HAP-1 (cell line): ENCODE measurements around the gene CHRNG.

Experiments
- DNase-seq, 2 experiments: peaks; one replicate each; pipeline ENCODE4 v3.0.0-alpha.2; 2016 to 2020; ENCODE audit warnings: low spot score in 2 of 2
- H3K27me3 ChIP-seq: fragments of 250-450 bp; sonication (Bioruptor Pico); 2 replicates; pipeline ENCODE4 v1.5.1; 2020; ENCODE audit warnings: low read depth, mild to moderate bottlenecking, moderate library complexity
- H3K36me3 ChIP-seq: fragments of 250-450 bp; sonication (Bioruptor Pico); replicated peaks from 2 replicates; pipeline ENCODE4 v1.5.1; 2020; ENCODE audit warnings: mild to moderate bottlenecking
- H3K4me1 ChIP-seq: fragments of 250-450 bp; sonication (Bioruptor Pico); 2 replicates; pipeline ENCODE4 v1.5.1; 2020; ENCODE audit warnings: mild to moderate bottlenecking
- H3K4me3 ChIP-seq: fragments of 250-450 bp; sonication (Bioruptor Pico); 2 replicates; pipeline ENCODE4 v1.5.1; 2020; ENCODE audit warnings: mild to moderate bottlenecking, moderate library complexity
- H3K9me3 ChIP-seq: fragments of 250-450 bp; sonication (Bioruptor Pico); 2 replicates; pipeline ENCODE4 v1.5.1; 2020; ENCODE audit warnings: mild to moderate bottlenecking, moderate library complexity
- in situ Hi-C: fragments of 300-500 bp; cut with MboI; formaldehyde crosslinking; loops from 3 replicates; pipeline ENCODE4 v1.14.3; 2020; ENCODE audit warnings: low sequenced_read_pairs, inconsistent platforms, mixed read lengths

The CHRNG gene

DNA sequence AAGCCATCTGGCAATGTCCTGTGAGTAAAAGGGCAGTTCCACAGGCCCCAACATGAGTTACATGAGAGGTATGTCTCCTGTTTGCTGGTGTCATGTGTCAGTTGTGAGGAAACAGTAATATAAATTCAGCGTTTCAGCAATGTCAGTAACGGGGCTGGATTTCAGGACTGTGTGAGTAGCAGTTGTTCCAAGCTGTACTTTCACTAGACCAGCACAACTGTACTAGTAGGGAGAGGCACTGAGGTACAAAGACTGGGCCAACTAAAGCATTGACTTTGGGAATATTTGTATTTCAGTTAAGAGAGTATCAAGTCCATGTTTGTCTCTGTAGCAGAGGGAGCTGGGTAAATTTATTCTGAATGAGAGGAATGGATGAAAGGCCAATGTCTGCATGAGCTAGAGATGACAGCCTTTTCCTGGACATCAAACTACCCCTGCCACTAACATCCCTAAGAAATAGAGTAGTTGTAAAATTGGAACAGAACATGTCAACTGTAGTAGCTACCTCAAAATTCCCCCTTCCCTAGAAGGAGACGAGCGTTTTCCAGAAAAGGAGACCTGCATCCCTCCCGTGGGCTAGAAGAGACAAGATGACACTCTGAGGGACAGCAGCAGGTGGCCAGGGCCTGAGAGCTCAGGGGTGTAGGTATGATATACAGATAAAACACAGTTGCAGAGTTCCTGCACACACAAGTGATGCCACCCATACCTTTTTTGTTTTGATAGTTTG, 35.3 kb downstream of the CHRNG start:
- Histone ChIP-seq H3K9me3 (no peaks in the 10 kb centered on the region), H3K27me3 (no peaks in the 10 kb centered on the region), H3K4me1 (no peaks in the 10 kb centered on the region; the same call in 1 of the 2 replicates), H3K4me3 (no peak overlapping the region), H3K36me3 (peaks cover 28% of the 10 kb centered on the region)
- in situ Hi-C loops, result no loop called here
- DNase-seq, result no peak

DNA sequence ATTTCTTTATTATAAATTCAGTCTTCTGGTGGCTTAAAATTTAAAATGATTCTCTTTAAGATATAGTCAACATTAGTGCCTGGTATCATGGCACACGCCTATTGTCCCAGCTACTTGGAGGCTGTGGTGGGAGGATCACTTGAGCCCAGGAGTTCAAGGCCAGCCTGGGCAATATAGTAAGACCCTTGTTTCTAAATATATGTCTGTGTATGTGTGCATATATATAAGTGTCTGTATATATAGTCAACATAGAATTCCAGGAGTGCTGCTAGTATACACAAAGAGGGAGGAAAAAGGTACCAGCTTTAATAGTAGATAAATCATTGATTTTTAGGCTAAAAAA, 35.9 kb downstream of the CHRNG start:
- peaks cover 23% of the 10 kb centered on the region for H3K36me3 ChIP-seq
- no peak for DNase-seq

DNA sequence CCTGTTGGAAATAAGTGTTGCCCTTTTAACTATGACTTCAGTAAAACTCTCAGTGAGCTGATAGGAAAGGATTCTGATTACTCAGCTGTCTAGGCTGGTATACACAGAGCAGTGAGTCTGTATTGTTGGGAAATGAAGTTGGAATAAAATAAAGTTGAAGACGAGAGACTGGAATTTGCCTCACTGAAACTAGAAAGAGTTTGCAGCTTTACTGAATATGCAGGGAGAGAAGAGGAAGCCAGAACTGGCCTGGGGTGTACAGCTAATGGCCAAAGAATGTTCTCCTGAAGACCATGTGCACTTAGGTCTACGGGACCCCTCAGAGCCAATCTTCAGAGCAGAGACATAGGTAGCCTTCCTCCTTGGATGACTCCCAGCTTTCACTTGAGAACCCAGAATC, 37.5 kb downstream of the CHRNG start:
- in situ Hi-C loops, result no loop called here
- no peaks in the 10 kb centered on the region for H3K27me3 ChIP-seq
- H3K4me3 ChIP-seq, result no peak overlapping the region
- H3K9me3 ChIP-seq, result no peaks in the 10 kb centered on the region
- H3K4me1 ChIP-seq, result no peaks in the 10 kb centered on the region; the same call in 1 of the 2 replicates
- no peak for DNase-seq
- H3K36me3 ChIP-seq, result peaks cover 28% of the 10 kb centered on the region

More for the DNA sequence above, 35.9 kb downstream of the CHRNG start:
- no peaks in the 10 kb centered on the region; the same call in 1 of the 2 replicates for H3K4me1 ChIP-seq
- in situ Hi-C loops, result no loop called here
- no peaks in the 10 kb centered on the region for H3K27me3 ChIP-seq
- no peaks in the 10 kb centered on the region for H3K9me3 ChIP-seq
- no peak overlapping the region for H3K4me3 ChIP-seq

DNA sequence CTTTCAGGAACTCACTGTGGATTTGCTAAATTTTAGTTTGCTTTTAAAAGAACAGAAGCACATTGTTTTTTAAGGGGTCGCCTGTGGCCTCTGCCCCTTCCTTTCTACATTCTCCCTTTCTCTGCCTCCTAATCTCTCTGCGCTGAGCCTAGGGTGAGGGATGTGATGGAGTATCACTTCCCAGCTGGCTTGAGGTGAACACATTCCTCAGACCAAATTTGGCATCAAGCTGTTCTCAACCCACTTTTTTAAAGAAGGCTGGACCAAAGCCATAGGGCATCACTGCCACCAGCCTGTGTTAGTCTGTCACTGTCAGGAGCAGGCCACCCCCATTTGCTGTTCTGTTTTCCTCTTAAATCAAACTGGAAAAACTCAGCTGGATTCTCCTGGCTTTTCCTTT, 38.3 kb downstream of the CHRNG start:
- peaks cover 25% of the 10 kb centered on the region for H3K36me3 ChIP-seq
- no peaks in the 10 kb centered on the region; the same call in 1 of the 2 replicates for H3K4me1 ChIP-seq
- H3K27me3 ChIP-seq, result no peaks in the 10 kb centered on the region
- H3K4me3 ChIP-seq, result no peak overlapping the region
- H3K9me3 ChIP-seq, result no peaks in the 10 kb centered on the region
- in situ Hi-C loops, result no loop called here
- DNase-seq, result no peak

DNA sequence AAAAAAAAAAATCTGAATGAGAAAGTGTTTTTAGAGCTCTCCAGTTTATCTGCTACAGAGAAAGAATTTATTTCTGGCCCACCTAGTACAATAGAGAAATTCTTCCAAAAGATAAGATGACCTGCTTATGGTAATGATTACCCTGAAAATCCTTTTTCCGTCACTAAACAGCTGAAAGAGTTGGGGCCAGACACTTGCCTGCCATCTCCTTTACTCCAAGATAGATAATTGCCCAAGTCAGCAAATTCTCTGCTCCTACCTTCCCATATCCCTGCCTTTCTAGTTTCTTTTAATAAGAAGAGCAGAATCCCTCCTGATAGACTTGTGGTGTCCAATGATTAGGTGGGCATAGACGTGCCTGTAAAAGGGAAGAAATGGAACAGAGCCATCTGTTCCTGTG, 39.1 kb downstream of the CHRNG start:
- no peaks in the 10 kb centered on the region for H3K9me3 ChIP-seq
- H3K36me3 ChIP-seq, result peaks cover 20% of the 10 kb centered on the region; the same call in 1 of the 2 replicates
- H3K27me3 ChIP-seq, result no peaks in the 10 kb centered on the region
- DNase-seq, result no peak
- H3K4me1 ChIP-seq, result no peaks in the 10 kb centered on the region; the same call in 1 of the 2 replicates
- no peak overlapping the region for H3K4me3 ChIP-seq
- in situ Hi-C loops, result no loop called here

DNA sequence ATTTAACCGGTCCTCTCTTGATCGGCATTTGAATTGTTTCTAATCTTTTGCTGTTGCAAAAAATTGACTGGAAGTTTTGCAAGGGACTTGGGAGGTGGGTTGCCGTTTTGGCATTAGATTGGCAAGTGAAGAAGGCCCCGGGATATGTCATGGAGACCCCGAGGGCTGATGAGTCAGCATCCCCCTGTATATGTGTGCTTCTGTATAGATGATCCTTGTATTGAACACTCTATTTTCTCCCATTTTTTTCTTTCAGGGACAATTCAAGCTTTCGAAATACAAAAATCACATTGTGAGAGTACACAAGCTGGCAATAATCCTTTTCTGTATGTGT, 41.1 kb downstream of the CHRNG start:
- Histone ChIP-seq H3K27me3 (no peaks in the 10 kb centered on the region), H3K4me1 (no peaks in the 10 kb centered on the region; the same call in 1 of the 2 replicates), H3K36me3 (peaks cover 14% of the 10 kb centered on the region; the same call in 1 of the 2 replicates), H3K9me3 (no peaks in the 10 kb centered on the region), H3K4me3 (no peak overlapping the region)
- no peak for DNase-seq
- in situ Hi-C loops, result no loop called here

DNA sequence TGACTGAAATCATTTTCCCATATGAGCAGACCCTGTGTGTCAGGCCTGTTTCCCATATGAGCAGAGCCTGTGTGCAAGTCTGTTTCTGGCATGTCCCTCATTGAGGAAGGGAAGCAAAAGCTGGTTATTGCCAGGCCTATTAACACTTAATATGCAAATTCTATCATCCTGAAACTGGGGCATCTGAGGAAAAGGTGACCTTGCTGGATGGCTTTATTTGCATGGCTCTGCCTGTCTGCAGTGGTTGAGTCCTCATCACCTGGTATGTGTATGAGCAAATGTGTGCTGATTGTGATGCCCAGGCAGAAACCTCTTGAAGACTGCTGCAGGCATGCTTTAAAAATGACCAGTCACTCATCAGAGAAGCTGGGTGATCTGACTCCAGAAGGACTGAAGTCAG, 42.2 kb downstream of the CHRNG start:
- no peaks in the 10 kb centered on the region for H3K4me1 ChIP-seq
- H3K27me3 ChIP-seq, result no peaks in the 10 kb centered on the region
- H3K9me3 ChIP-seq, result no peaks in the 10 kb centered on the region
- H3K36me3 ChIP-seq, result peaks cover 10% of the 10 kb centered on the region; the same call in 1 of the 2 replicates
- no peak overlapping the region for H3K4me3 ChIP-seq
- DNase-seq, result no peak
- in situ Hi-C loops, result no loop called here

DNA sequence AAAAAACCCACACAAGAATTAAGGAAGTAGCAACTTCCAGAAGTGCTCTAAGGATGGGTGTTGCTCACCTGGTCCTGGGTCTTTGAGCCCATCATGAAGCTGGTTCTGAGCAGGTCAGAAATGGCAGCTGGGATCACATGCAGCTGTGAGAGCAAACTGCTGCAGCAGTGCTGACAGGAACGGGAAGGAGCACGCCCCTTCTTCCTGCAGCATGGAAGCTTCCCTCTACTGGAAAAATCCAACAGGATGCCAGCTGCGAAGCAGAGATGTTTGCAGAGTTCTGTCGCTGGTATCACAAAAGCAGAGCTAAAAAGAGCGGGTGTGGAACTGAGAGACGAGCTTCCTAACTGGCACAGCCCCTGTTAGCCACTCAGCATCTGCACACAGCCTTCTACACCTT, 44.7 kb downstream of the CHRNG start:
- Histone ChIP-seq H3K36me3 (peaks cover 10% of the 10 kb centered on the region; the same call in 1 of the 2 replicates), H3K27me3 (no peaks in the 10 kb centered on the region), H3K9me3 (no peaks in the 10 kb centered on the region), H3K4me1 (no peaks in the 10 kb centered on the region), H3K4me3 (no peak overlapping the region)
- no peak for DNase-seq
- in situ Hi-C loops, result no loop called here

DNA sequence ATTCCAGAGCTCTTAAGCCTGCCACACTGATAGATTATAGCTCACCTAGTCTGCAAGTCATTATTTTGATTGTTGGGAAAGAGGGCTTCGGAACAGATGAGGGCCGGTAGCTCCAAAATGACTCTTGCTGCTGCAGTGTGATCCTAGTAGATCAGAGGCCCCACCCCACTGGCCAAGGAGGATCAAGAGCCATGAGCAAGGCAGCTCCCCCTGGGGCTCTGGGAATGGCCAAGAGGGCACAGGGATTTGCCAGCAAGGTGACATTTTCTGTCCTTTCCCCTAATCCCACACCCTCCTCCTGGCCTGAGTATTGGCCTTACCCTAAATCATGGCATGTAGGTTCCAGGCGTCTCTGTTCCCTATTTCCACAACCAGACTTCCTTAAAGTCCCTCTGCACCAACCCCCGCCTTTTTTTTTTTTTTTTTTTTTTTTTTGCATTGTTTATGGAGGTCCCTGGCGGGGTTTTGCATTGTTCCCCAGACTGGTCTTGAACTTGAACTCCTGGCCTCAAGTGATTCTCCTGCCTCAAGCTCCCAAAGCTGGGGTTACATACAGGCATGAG, 47.5 kb downstream of the CHRNG start:
- peaks cover 9% of the 10 kb centered on the region for H3K4me1 ChIP-seq
- H3K36me3 ChIP-seq, result no peaks in the 10 kb centered on the region
- H3K9me3 ChIP-seq, result no peaks in the 10 kb centered on the region
- no peak overlapping the region for H3K4me3 ChIP-seq
- H3K27me3 ChIP-seq, result no peaks in the 10 kb centered on the region
- no peak for DNase-seq
- in situ Hi-C loops, result no loop called here

DNA sequence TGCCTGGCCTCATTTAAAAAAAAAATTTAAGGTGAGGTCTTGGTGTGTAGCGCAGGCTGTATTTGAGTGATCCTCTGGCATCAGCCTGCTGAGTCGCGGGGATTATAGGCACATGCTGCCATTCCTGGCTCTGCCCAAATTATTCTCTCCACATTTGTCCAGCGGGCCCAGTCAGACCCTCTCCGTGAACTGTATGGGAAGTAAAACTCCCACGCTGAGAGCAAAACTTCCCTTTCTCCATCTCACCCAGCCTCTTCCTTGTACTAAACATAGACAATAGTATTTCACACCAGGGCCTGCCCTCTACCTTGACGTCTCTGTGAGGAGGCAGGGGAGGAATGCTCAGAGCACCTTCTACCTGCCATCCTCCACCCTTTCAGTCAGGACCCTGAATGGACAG, 48.0 kb downstream of the CHRNG start:
- H3K36me3 ChIP-seq, result no peaks in the 10 kb centered on the region
- no peak overlapping the region for H3K4me3 ChIP-seq
- H3K9me3 ChIP-seq, result no peaks in the 10 kb centered on the region
- no peaks in the 10 kb centered on the region for H3K27me3 ChIP-seq
- no peak for DNase-seq
- in situ Hi-C loops, result no loop called here
- peaks cover 9% of the 10 kb centered on the region for H3K4me1 ChIP-seq

DNA sequence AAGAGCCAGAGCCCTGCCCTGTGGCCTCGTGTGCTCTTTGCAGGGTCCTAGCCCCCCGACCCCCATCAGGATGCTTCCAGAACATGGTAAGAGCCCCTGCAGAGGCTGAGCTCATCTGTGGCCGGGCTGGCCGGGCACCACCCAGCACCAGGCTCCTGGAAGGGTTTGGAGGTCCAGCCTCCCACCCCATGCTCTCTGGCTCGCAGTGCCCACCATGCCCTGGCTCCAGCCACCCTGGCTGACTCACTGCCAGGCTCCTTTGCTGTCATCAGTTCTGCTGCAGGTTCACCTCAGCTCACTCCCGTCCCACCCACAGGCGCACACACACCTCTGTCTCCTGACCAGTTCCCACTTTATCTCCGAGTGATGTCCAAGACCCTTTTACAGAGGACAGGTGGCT, 48.5 kb downstream of the CHRNG start:
- no peaks in the 10 kb centered on the region for H3K36me3 ChIP-seq
- H3K4me1 ChIP-seq, result peaks cover 9% of the 10 kb centered on the region
- H3K4me3 ChIP-seq, result no peak overlapping the region
- H3K9me3 ChIP-seq, result no peaks in the 10 kb centered on the region
- no peak for DNase-seq
- in situ Hi-C loops, result no loop called here
- H3K27me3 ChIP-seq, result no peaks in the 10 kb centered on the region

DNA sequence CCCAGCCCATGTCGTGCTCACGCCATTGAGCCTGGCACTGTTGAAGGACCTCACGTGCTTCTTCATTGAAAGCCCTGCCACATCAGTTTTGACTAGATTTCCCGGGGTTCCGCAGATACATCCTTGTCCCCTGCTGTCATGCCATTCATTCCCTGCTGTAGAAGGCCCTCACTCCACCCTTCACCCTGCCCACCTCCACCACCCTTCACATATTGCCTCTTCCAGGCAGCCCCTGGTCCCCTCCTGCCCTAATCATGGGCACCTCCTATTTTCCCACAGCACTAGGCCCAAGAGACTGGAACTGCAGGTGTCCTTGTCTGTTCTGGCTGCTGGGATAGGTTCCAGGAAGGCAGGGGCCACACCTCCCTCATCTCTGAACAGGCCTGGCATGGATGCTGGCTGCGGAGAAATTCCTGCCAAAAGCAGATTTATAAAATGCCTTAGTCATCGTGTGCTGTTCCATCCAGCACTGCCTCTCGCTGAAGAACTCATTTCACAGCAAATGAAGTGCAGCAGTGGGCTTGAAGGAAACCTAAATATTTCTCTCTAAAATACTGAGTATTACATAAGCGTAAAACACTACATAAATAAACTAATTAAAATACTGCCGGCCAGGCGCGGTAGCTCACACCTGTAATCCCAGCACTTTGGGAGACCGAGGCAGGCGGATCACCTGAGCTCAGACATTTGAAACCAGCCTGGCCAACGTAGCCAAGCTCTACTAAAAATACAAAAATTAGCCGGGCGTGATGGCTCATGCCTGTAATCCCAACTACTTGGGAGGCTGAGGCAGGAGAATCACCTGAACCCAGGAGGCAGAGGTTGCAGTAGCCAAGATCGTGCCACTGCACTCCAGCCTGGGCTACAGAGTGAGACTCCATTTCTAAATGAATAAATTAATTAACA, 49.4 kb downstream of the CHRNG start:
- Histone ChIP-seq H3K36me3 (no peaks in the 10 kb centered on the region), H3K4me1 (peaks cover 9% of the 10 kb centered on the region), H3K9me3 (no peaks in the 10 kb centered on the region), H3K27me3 (no peaks in the 10 kb centered on the region), H3K4me3 (no peak overlapping the region)
- in situ Hi-C loops, result no loop called here
- no peak for DNase-seq

DNA sequence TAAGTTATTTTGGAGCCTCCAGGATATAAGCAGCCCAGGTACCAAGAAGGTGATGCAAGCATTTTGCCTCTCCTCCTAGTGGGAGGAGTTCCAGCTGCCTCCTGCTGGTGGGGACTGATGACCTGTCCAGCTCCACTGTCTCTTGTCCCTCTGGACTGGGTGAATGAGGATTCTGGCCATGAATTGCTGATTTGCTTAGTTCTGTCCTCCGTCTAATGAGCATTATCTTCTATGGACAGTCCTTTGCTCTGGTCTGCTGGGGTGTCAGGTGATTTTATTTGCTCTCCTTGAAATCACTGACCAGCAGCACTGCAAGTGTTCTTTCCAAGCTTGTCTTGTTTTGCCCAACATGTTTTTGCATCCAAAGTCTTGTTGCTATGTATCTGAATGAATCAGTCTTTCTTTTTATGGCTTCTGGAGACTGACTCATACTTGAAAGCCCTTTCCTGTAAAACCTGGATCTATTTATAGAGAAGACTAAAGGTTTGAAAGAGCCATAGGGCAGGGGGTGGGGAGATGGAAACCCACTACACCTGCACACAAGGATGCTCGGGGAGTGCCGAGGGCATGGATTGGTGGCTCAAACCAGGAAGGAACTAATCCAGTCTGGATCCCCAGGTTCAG, 53.4 kb downstream of the CHRNG start:
- no peak for DNase-seq
- no peaks in the 10 kb centered on the region for H3K9me3 ChIP-seq
- H3K36me3 ChIP-seq, result no peaks in the 10 kb centered on the region
- in situ Hi-C loops, result no loop called here
- no peaks in the 10 kb centered on the region for H3K27me3 ChIP-seq
- peaks cover 9% of the 10 kb centered on the region for H3K4me1 ChIP-seq
- no peak overlapping the region for H3K4me3 ChIP-seq

DNA sequence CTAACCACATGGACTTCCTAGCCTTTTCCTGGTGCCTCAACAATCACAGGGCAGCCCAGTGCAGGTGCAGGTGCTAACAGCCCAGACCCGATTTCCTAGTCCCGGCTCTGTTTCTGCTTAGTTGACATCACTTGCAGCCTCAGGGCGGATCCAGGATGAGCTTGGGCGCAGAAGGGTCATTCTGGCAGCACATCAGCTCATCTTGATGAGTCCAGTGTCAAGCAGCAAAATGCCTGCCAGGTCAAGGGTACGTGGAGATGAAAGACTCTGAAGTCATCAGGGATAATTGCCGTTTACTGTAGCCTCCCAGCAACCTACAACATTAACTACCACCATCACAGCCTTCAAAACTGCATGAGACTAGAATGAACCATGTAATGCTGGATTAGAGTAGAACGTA, 54.5 kb downstream of the CHRNG start:
- no peaks in the 10 kb centered on the region for H3K36me3 ChIP-seq
- peaks cover 9% of the 10 kb centered on the region for H3K4me1 ChIP-seq
- DNase-seq, result no peak
- no peaks in the 10 kb centered on the region for H3K27me3 ChIP-seq
- in situ Hi-C loops, result no loop called here
- H3K4me3 ChIP-seq, result no peak overlapping the region
- no peaks in the 10 kb centered on the region for H3K9me3 ChIP-seq
